HEK293T (cell line): Measurements from ENCODE around the gene F2.

Experiments
- CTCF ChIA-PET: fragments of 350-600 bp; formaldehyde crosslinking; extraction: SDS; loops from one replicate; lab custom pipeline; 2021; ENCODE audit warnings: antibody characterized with exemption, inconsistent platforms; lab: Yijun Ruan, JAX
- POLR2A ChIA-PET: fragments of 350-600 bp; formaldehyde crosslinking; extraction: SDS; loops from one replicate; lab custom pipeline; 2020; ENCODE audit warnings: antibody characterized with exemption, inconsistent platforms; lab: Yijun Ruan, JAX
- DNase-seq: peaks from one replicate; pipeline ENCODE4 v3.0.0; 2012; ENCODE audit warnings: mixed read lengths; ENCODE audit errors: extremely low spot score
- ARNT ChIP-seq: fragments of 450-650 bp; IDR thresholded peaks from 2 replicates; pipeline ENCODE4 v1.6.1; 2017; ENCODE audit warnings: mild to moderate bottlenecking
- BHLHE40 ChIP-seq: fragments of 450-650 bp; IDR thresholded peaks from 2 replicates; pipeline ENCODE4 v1.6.1; 2016; ENCODE audit warnings: mild to moderate bottlenecking, moderate library complexity, borderline replicate concordance
- CTBP1 ChIP-seq: fragments of 450-650 bp; IDR thresholded peaks from 2 replicates; pipeline ENCODE4 v1.6.1; 2016; ENCODE audit warnings: borderline replicate concordance
- ELF4 ChIP-seq: fragments of 450-650 bp; IDR thresholded peaks from 2 replicates; pipeline ENCODE4 v1.6.1; 2017; ENCODE audit warnings: antibody characterized with exemption
- FOXA1 ChIP-seq: fragments of 450-650 bp; IDR thresholded peaks from 2 replicates; pipeline ENCODE4 v1.6.1; 2016; ENCODE audit warnings: mild to moderate bottlenecking
- FOXK2 ChIP-seq: fragments of 450-650 bp; IDR thresholded peaks from 2 replicates; pipeline ENCODE4 v1.6.1; 2016; ENCODE audit warnings: mild to moderate bottlenecking
- FOXM1 ChIP-seq: fragments of 450-650 bp; IDR thresholded peaks from 2 replicates; pipeline ENCODE4 v1.6.1; 2017; ENCODE audit warnings: mild to moderate bottlenecking, borderline replicate concordance
- HDGF ChIP-seq: fragments of 450-650 bp; IDR thresholded peaks from 2 replicates; pipeline ENCODE4 v1.6.1; 2017; ENCODE audit warnings: antibody characterized with exemption, borderline replicate concordance
- L3MBTL2 ChIP-seq: fragments of 450-650 bp; conservative IDR thresholded peaks from 2 replicates; pipeline ENCODE4 v1.6.1; 2016; ENCODE audit warnings: mild to moderate bottlenecking
- LEF1 ChIP-seq: fragments of 450-650 bp; IDR thresholded peaks from 2 replicates; pipeline ENCODE4 v1.6.1; 2017; ENCODE audit warnings: mild to moderate bottlenecking, borderline replicate concordance
- NFRKB ChIP-seq: fragments of 450-650 bp; IDR thresholded peaks from 2 replicates; pipeline ENCODE4 v1.6.1; 2016; ENCODE audit warnings: mild to moderate bottlenecking, moderate library complexity
- PKNOX1 ChIP-seq: fragments of 450-650 bp; IDR thresholded peaks from 2 replicates; pipeline ENCODE4 v1.6.1; 2016
- SP1 ChIP-seq: fragments of 450-650 bp; IDR thresholded peaks from 2 replicates; pipeline ENCODE4 v1.6.1; 2017
- SUZ12 ChIP-seq: fragments of 450-650 bp; IDR thresholded peaks from 2 replicates; pipeline ENCODE4 v1.6.1; 2016; ENCODE audit warnings: mild to moderate bottlenecking
- TARDBP ChIP-seq: fragments of 450-650 bp; IDR thresholded peaks from 2 replicates; pipeline ENCODE4 v1.6.1; 2016
- ZNF384 ChIP-seq: fragments of 450-650 bp; IDR thresholded peaks from 2 replicates; pipeline ENCODE4 v1.6.1; 2016

The F2 gene

GRCh38 chr11:46684367-46684766 is 34.6 kb upstream of the F2 start:
- CTCF ChIA-PET, result interaction anchor here (0.6 kb wide), 1 partner anchor 50 kb away, joined by 3 read pairs; no protein-coding TSS in a partner anchor
- 0 out of 2 replicates have a peak, but pooled peaks have one; percentile 11 for TF ChIP-seq ZNF384
- TF ChIP-seq SUZ12, result no peak
- POLR2A ChIA-PET, result interaction anchor here (0.6 to 0.9 kb wide), 3 partner anchors 16 to 232 kb away, joined by 3 to 4 read pairs (median 3); partner anchors contain the start of genes AMBRA1, ARHGAP1 and ZNF408
- no peak for DNase-seq

- TF ChIP-seq ZNF384 (no peak), BHLHE40 (no peak), L3MBTL2 (no peak), TARDBP (no peak), HDGF (no peak), ARNT (no peak), FOXM1 (no peak), ELF4 (no peak), SUZ12 (no peak), NFRKB (no peak), LEF1 (no peak), PKNOX1 (no peak), CTBP1 (no peak), FOXK2 (no peak), FOXA1 (no peak), SP1 (no peak)
- CTCF ChIA-PET, result interaction anchor here (1.0 kb wide), 1 partner anchor 13 kb away, joined by 3 read pairs; no protein-coding TSS in a partner anchor
- no peak for DNase-seq
- POLR2A ChIA-PET, result no interaction called here
Measured at GRCh38 chr11:46686886-46687795, 31.9 kb upstream of the F2 start.

- DNase-seq, result no peak
- ChIA-PET CTCF (no interaction called here), POLR2A (interaction anchor here (1.8 kb wide), 1 partner anchor 10 kb away, joined by 5 read pairs; the partner anchor contains the start of genes ARHGAP1 and ZNF408)
- TF ChIP-seq BHLHE40 (no peak), SUZ12 (no peak), SP1 (no peak), ELF4 (no peak), NFRKB (no peak), PKNOX1 (no peak), L3MBTL2 (no peak), HDGF (no peak), TARDBP (no peak), FOXM1 (no peak), ZNF384 (no peak), ARNT (no peak), LEF1 (no peak), FOXK2 (no peak), CTBP1 (no peak), FOXA1 (no peak)
Measured at GRCh38 chr11:46690702-46691101, 28.3 kb upstream of the F2 start.

GRCh38 chr11:46692450-46692849 is 26.6 kb upstream of the F2 start:
- CTCF ChIA-PET, result no interaction called here
- POLR2A ChIA-PET, result interaction anchor here (1.8 kb wide), 1 partner anchor 8 kb away, joined by 5 read pairs; the partner anchor contains the start of genes ARHGAP1 and ZNF408
- TF ChIP-seq ZNF384 (no peak), FOXM1 (no peak), L3MBTL2 (no peak), HDGF (no peak), CTBP1 (no peak), PKNOX1 (no peak), TARDBP (no peak), FOXA1 (no peak), LEF1 (no peak), NFRKB (no peak), SP1 (no peak), ELF4 (no peak), ARNT (no peak), SUZ12 (no peak), FOXK2 (no peak)
- no peak for DNase-seq

- TF ChIP-seq ARNT (no peak), BHLHE40 (no peak), L3MBTL2 (no peak), HDGF (no peak), TARDBP (no peak), SUZ12 (no peak), PKNOX1 (no peak), CTBP1 (no peak), FOXA1 (no peak)
- DNase-seq, result no peak
- ChIA-PET CTCF (interaction anchor here (0.6 kb wide), 1 partner anchor 370 kb away, joined by 5 read pairs; no protein-coding TSS in a partner anchor), POLR2A (interaction anchor here (0.6 kb wide), 1 partner anchor 100 kb away, joined by 3 read pairs; the partner anchor contains the start of gene AMBRA1)
Measured at GRCh38 chr11:46693597-46694012, 25.4 kb upstream of the F2 start.
